C4-2B (cell line): ENCODE data around the gene TOM1L2.

ENCODE experiments used
- H3K27ac ChIP-seq: fragments of 450-650 bp; 2 replicates; pipeline ENCODE4 v1.5.1; 2017
- CTCF ChIP-seq: fragments of 450-650 bp; conservative IDR thresholded peaks from 2 replicates; pipeline ENCODE4 v1.5.1; 2017; ENCODE audit warnings: mild to moderate bottlenecking
- ZFX ChIP-seq: fragments of 450-650 bp; IDR thresholded peaks from 2 replicates; pipeline ENCODE4 v1.6.1; 2017

TOM1L2 gene

GRCh38 chr17:17970699-17971430 lies 1.3 kb downstream of the TOM1L2 start:
- TF ChIP-seq ZFX (no peak), CTCF (no peak)
- peak overlapping the region; percentile 65 for H3K27ac ChIP-seq

DNA sequence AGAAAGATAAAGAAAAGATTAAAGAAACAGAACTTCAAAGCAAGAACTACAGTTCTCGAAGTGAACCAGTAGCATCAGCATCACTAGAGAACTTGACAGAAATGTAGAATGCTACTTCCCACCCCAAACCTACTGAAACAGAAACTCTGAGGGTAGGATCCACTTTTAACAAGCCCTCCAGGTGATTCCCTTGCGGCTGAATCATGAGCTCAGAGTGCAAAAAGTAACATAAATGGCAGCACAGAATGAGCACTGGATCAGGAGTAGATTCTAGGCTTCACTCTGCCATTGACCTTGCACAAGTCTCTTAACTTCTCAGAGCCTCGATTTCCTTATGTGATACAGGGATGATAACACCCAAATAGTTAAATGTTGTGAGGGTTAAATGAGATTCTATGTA lies 5.8 kb downstream of the TOM1L2 start:
- H3K27ac ChIP-seq: no peak overlapping the region
- TF ChIP-seq CTCF (no peak), ZFX (no peak)

DNA sequence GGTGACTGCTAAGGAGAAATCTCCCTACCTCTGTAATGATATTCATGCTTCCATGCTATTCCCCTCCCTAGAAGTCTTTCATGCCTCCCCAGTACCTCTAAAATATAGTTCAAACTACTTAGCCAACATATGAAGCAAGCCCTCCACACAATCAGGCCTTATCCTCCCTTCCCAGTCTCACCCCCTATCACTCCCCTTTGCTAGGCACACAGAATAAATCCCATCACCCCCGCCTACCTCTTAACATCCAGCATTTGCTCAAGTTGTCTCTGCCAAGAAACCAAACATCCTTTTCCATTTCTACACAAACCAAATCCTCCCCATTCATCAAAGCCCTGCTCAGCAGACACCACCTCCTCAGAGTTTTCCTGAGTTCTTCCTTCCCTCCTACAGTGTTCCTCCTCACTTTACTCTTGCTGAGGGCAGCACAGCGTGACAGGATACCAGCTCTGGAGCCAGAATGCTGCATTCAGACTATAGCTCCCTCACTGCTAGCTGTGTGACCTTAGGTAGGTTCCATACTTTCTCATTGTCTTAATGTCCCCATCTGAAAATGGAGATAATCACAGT lies 7.0 kb downstream of the TOM1L2 start:
- H3K27ac ChIP-seq: no peak overlapping the region
- TF ChIP-seq CTCF (no peak), ZFX (no peak)

- no peak overlapping the region for H3K27ac ChIP-seq
- TF ChIP-seq ZFX (no peak), CTCF (no peak)
Measured at GRCh38 chr17:17964710-17965109, 7.5 kb downstream of the TOM1L2 start.

GRCh38 chr17:17963694-17964436 lies 8.3 kb downstream of the TOM1L2 start:
- no peak for TF ChIP-seq CTCF
- no peak overlapping the region for H3K27ac ChIP-seq

- TF ChIP-seq CTCF (no peak), ZFX (no peak)
- no peak overlapping the region for H3K27ac ChIP-seq
Measured at GRCh38 chr17:17963066-17963465, 9.1 kb downstream of the TOM1L2 start.

GRCh38 chr17:17960500-17961030 lies 11.6 kb downstream of the TOM1L2 start:
- TF ChIP-seq ZFX (no peak), CTCF (no peak)
- H3K27ac ChIP-seq: 0 out of 2 replicates have a peak overlapping the region, but pooled peaks have one; percentile 16
